ENCODE data around the gene GABRD. TPM values are rescaled to one million over a fixed set of nuclear protein-coding genes. Genes with fewer than 3 reads are reported as not detected.

GABRD gene
- total RNA-seq, 2 donors from 2014 or later = not detected

GRCh38 chr1:2032737-2033136, 13.6 kb downstream of the GABRD start:
- no peak for DNase-seq (ENCODE audit: low spot score)
- H3K27me3 ChIP-seq = no peaks in the 10 kb centered on the region
- TF ChIP-seq CTCF (IDR thresholded peaks at IDR 0.05) = no peak

GRCh38 chr1:2033165-2033564, 14.0 kb downstream of the GABRD start:
- no peak for DNase-seq (ENCODE audit: low spot score)
- no peaks in the 10 kb centered on the region for H3K36me3 ChIP-seq
- no peak overlapping the region for H3K4me3 ChIP-seq
- TF ChIP-seq CTCF (IDR thresholded peaks at IDR 0.05) = no peak
- no peaks in the 10 kb centered on the region for H3K27me3 ChIP-seq
- H3K9me3 ChIP-seq = no peaks in the 10 kb centered on the region
- no peak overlapping the region for H3K27ac ChIP-seq
- no peaks in the 10 kb centered on the region for H3K4me1 ChIP-seq

More at GRCh38 chr1:2032737-2033136, 13.6 kb downstream of the GABRD start:
- Histone ChIP-seq H3K36me3 (no peaks in the 10 kb centered on the region), H3K27ac (no peak overlapping the region), H3K4me1 (no peaks in the 10 kb centered on the region), H3K9me3 (no peaks in the 10 kb centered on the region), H3K4me3 (no peak overlapping the region)

GRCh38 chr1:2036287-2036686, 17.1 kb downstream of the GABRD start:
- TF ChIP-seq CTCF (IDR thresholded peaks at IDR 0.05) = no peak
- H3K9me3 ChIP-seq = no peaks in the 10 kb centered on the region
- no peaks in the 10 kb centered on the region for H3K4me1 ChIP-seq
- H3K36me3 ChIP-seq = no peaks in the 10 kb centered on the region
- no peak overlapping the region for H3K27ac ChIP-seq
- H3K4me3 ChIP-seq = no peak overlapping the region
- no peak for DNase-seq (ENCODE audit: low spot score)
- H3K27me3 ChIP-seq = no peaks in the 10 kb centered on the region

- Histone ChIP-seq H3K4me1 (no peaks in the 10 kb centered on the region), H3K9me3 (no peaks in the 10 kb centered on the region), H3K27ac (no peak overlapping the region), H3K4me3 (no peak overlapping the region), H3K36me3 (no peaks in the 10 kb centered on the region), H3K27me3 (no peaks in the 10 kb centered on the region)
- no peak for TF ChIP-seq CTCF (IDR thresholded peaks at IDR 0.05)
- no peak for DNase-seq (ENCODE audit: low spot score)
Observed at GRCh38 chr1:2037314-2037979, 18.3 kb downstream of the GABRD start.

- Histone ChIP-seq H3K9me3 (no peaks in the 10 kb centered on the region), H3K4me3 (no peak overlapping the region), H3K36me3 (no peaks in the 10 kb centered on the region), H3K27me3 (no peaks in the 10 kb centered on the region), H3K4me1 (no peaks in the 10 kb centered on the region), H3K27ac (no peak overlapping the region)
- DNase-seq (ENCODE audit: low spot score) = no peak
- no peak for TF ChIP-seq CTCF (IDR thresholded peaks at IDR 0.05)
Observed at GRCh38 chr1:2038229-2038628, 19.1 kb downstream of the GABRD start.

GRCh38 chr1:2039251-2039650, 20.1 kb downstream of the GABRD start:
- DNase-seq (ENCODE audit: low spot score) = no peak
- Histone ChIP-seq H3K27ac (no peak overlapping the region), H3K4me3 (no peak overlapping the region), H3K36me3 (no peaks in the 10 kb centered on the region), H3K9me3 (no peaks in the 10 kb centered on the region), H3K4me1 (no peaks in the 10 kb centered on the region), H3K27me3 (no peaks in the 10 kb centered on the region)
- TF ChIP-seq CTCF (IDR thresholded peaks at IDR 0.05) = no peak
